ENCODE data around the gene ANAPC1.

DNA sequence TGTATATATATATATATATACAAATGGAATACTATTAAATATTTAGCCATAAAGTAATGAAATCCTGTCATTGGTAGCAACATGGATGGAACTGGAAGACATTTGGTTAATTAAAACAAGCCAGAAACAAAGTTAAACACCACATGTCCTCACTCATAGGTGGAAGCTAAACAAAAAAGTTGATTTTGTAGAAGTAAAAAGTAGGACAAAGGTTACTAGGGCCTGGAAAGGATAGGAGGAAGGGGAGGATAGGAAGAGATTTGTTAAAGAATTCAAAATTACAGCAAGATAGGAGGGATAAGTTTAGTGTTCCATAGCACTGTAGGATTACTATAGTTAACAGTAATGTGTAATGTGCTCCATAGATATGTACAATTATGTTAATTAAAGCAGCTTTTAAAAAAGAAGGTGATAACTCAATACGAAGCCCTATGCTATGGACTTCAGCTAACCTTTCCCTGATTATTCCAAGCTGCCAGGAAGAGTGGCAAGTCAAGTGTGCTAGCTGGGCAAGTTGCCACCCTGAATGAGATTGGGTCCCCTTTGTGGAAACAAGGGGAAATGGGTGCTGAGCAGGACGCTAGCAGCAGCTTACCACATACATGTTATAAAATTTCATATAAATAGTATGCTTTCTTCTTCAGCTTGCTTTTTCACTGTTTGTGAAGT, 26.8 kb upstream of the ANAPC1 start:
- TF ChIP-seq, protein P1, sequence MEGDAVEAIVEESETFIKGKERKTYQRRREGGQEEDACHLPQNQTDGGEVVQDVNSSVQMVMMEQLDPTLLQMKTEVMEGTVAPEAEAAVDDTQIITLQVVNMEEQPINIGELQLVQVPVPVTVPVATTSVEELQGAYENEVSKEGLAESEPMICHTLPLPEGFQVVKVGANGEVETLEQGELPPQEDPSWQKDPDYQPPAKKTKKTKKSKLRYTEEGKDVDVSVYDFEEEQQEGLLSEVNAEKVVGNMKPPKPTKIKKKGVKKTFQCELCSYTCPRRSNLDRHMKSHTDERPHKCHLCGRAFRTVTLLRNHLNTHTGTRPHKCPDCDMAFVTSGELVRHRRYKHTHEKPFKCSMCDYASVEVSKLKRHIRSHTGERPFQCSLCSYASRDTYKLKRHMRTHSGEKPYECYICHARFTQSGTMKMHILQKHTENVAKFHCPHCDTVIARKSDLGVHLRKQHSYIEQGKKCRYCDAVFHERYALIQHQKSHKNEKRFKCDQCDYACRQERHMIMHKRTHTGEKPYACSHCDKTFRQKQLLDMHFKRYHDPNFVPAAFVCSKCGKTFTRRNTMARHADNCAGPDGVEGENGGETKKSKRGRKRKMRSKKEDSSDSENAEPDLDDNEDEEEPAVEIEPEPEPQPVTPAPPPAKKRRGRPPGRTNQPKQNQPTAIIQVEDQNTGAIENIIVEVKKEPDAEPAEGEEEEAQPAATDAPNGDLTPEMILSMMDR (IDR thresholded peaks at IDR 0.05) = no peak
- TF ChIP-seq POLR2A (IDR thresholded peaks at IDR 0.05) (no peak), EP300 (IDR thresholded peaks at IDR 0.05) (no peak)
